Measurements from ENCODE around the gene FAM163B.

GRCh38 chr9:133597316-133597957 is 11.8 kb downstream of the FAM163B start:
- TF ChIP-seq POLR2AphosphoS5 (IDR thresholded peaks at IDR 0.05), result no peak
- TF ChIP-seq, protein P1, sequence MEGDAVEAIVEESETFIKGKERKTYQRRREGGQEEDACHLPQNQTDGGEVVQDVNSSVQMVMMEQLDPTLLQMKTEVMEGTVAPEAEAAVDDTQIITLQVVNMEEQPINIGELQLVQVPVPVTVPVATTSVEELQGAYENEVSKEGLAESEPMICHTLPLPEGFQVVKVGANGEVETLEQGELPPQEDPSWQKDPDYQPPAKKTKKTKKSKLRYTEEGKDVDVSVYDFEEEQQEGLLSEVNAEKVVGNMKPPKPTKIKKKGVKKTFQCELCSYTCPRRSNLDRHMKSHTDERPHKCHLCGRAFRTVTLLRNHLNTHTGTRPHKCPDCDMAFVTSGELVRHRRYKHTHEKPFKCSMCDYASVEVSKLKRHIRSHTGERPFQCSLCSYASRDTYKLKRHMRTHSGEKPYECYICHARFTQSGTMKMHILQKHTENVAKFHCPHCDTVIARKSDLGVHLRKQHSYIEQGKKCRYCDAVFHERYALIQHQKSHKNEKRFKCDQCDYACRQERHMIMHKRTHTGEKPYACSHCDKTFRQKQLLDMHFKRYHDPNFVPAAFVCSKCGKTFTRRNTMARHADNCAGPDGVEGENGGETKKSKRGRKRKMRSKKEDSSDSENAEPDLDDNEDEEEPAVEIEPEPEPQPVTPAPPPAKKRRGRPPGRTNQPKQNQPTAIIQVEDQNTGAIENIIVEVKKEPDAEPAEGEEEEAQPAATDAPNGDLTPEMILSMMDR (IDR thresholded peaks at IDR 0.05), result no peak
